ENCODE data around the gene DCHS2. TPM values are rescaled to one million over a fixed set of nuclear protein-coding genes. Genes with fewer than 3 reads are reported as not detected.
"Not testable (repeated sequence)": the region's sequence is repeated elsewhere in the genome, so short reads cannot be mapped to it uniquely, and the experiment has no call there.

DCHS2 gene
- total RNA-seq, 4 donors from 2014 or later: under 0.01 TPM; not detected in 3

DNA sequence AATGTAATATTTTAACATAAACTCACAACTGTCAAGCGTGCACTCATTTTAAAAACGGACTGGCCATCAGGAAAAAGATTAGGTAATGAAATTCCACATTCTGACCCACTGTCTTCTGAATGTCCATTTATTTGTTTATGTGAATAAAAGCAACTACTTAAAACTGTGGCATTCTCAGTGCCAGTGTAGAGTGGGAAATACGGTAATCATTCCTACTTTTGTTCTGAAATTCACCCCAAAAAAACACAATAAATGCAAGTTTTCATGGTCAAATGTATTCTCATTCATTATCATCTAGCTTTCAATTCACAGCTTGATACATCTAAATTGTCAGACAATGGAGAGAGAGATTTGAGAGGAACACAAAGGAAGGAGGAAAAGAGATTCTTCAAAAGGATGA lies 260.9 kb downstream of the DCHS2 start:
- no peak overlapping the region for H3K27ac ChIP-seq
- H3K4me1 ChIP-seq: no peaks in the 10 kb centered on the region
- DNase-seq (ENCODE audit: low spot score in 2 of 2): no peak
- H3K36me3 ChIP-seq: no peaks in the 10 kb centered on the region
- no peaks in the 10 kb centered on the region for H3K9me3 ChIP-seq
- TF ChIP-seq POLR2A (IDR thresholded peaks at IDR 0.05): no peak
- TF ChIP-seq, protein P1, sequence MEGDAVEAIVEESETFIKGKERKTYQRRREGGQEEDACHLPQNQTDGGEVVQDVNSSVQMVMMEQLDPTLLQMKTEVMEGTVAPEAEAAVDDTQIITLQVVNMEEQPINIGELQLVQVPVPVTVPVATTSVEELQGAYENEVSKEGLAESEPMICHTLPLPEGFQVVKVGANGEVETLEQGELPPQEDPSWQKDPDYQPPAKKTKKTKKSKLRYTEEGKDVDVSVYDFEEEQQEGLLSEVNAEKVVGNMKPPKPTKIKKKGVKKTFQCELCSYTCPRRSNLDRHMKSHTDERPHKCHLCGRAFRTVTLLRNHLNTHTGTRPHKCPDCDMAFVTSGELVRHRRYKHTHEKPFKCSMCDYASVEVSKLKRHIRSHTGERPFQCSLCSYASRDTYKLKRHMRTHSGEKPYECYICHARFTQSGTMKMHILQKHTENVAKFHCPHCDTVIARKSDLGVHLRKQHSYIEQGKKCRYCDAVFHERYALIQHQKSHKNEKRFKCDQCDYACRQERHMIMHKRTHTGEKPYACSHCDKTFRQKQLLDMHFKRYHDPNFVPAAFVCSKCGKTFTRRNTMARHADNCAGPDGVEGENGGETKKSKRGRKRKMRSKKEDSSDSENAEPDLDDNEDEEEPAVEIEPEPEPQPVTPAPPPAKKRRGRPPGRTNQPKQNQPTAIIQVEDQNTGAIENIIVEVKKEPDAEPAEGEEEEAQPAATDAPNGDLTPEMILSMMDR (IDR thresholded peaks at IDR 0.05): no peak
- TF ChIP-seq EP300 (IDR thresholded peaks at IDR 0.05): no peak
- H3K4me3 ChIP-seq: no peak overlapping the region
- H3K27me3 ChIP-seq: no peaks in the 10 kb centered on the region
- 68 to 75% methylated on average over 3 of the region's 3 CpGs for WGBS, 2 donors

DNA sequence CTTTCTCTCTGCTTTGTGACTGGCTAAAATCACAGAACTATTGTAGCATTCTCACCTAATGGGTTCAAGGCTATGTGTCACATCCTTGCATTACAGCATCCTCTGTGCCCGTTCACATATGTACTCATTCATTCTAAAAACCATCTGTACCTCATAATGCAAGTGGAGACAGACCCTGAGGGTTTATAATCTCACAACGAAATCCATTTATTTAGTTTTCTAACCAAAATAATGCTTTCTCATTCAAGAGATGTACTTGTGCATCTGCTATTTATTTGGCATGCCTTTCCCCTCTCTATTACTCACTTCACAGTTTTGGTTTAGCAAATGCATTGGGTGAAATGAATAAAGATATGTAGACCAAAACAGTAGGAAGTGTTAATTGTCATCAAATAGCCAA lies 261.5 kb downstream of the DCHS2 start:
- Histone ChIP-seq H3K4me3 (no peak overlapping the region), H3K27me3 (no peaks in the 10 kb centered on the region), H3K9me3 (peaks cover 0 to 2% (median 0%) of the 10 kb centered on the region in 4 donors), H3K4me1 (no peaks in the 10 kb centered on the region), H3K27ac (no peak overlapping the region), H3K36me3 (no peaks in the 10 kb centered on the region)
- no peak for TF ChIP-seq EP300 (IDR thresholded peaks at IDR 0.05)
- no peak for TF ChIP-seq POLR2A (IDR thresholded peaks at IDR 0.05)
- no peak for DNase-seq (ENCODE audit: low spot score in 2 of 2)
- 48 to 61% methylated on average over 2 of the region's 2 CpGs for WGBS, 2 donors

DNA sequence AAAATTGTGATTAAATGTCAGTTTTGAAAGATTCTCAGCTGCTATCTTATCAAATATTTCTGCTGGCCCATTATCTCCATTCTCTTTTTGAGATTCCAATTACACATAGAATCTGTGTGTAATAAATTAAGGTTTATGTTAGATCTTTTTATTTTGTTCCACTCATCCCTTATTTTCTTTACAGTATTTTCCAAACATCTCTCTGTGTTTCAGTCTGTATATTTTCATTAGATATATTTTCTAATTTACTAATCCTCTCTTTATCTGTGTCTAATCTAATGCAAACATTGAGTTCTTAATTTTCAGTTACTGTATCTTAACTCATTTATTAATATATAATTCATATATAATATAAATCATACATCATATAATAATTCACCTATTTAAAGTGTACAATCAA lies 268.7 kb downstream of the DCHS2 start:
- H3K27me3 ChIP-seq: no peaks in the 10 kb centered on the region
- H3K27ac ChIP-seq: no peak overlapping the region
- no peaks in the 10 kb centered on the region for H3K4me1 ChIP-seq
- no peaks in the 10 kb centered on the region for H3K36me3 ChIP-seq
- H3K4me3 ChIP-seq: no peak overlapping the region
- DNase-seq (ENCODE audit: low spot score in 2 of 2): no peak
- peaks cover 0 to 33% (median 3%) of the 10 kb centered on the region in 4 donors for H3K9me3 ChIP-seq
- no peak for TF ChIP-seq EP300 (IDR thresholded peaks at IDR 0.05)
- TF ChIP-seq, protein P1 (IDR thresholded peaks at IDR 0.05): no peak
- no peak for TF ChIP-seq POLR2A (IDR thresholded peaks at IDR 0.05)

DNA sequence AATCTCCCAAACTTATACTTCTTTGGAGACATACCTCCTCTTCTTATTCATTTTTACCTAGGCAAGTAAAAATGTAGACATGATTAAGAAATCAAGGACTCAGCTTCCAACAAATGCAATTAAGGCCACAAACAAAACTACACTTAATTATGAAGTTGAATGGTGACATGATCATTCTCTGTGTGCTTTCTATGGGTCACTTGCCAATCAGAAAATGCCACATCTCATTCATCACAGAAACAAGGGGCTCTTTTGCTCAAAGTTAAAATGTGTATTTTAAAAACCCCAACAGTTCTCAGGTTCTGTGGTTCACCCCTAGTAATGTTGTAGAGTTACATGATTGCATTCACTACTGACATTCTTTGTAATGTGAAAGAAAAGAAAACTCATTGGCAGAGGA lies 273.5 kb downstream of the DCHS2 start:
- Histone ChIP-seq H3K36me3 (no peaks in the 10 kb centered on the region), H3K9me3 (peaks cover 0 to 14% (median 3%) of the 10 kb centered on the region in 4 donors), H3K4me3 (no peak overlapping the region), H3K4me1 (no peaks in the 10 kb centered on the region), H3K27ac (no peak overlapping the region), H3K27me3 (no peaks in the 10 kb centered on the region)
- no peak for TF ChIP-seq EP300 (IDR thresholded peaks at IDR 0.05)
- TF ChIP-seq, protein P1 (IDR thresholded peaks at IDR 0.05): no peak
- TF ChIP-seq POLR2A (IDR thresholded peaks at IDR 0.05): no peak
- DNase-seq (ENCODE audit: low spot score in 2 of 2): no peak

DNA sequence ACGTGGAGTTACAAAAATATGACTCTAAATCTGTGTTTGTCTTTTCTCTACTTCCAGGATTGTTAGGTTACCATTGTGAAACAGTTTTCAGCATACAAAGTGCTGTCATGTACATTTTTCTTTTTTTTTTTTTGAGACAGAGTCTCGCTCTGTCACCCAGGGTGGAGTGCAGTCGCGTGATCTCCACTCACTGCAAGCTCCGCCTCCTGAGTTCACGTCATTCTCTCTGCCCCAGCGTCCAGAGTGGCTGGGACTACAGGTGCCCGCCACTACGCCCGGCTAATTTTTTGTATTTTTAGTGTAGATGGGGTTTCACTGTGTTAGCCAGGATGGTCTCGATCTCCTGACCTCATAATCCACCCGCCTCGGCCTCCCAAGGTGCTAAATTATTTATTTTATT lies 274.2 kb downstream of the DCHS2 start:
- WGBS, 2 donors: 85 to 87% methylated on average over 13 of the region's 13 CpGs
- H3K36me3 ChIP-seq; H3K27me3 ChIP-seq; H3K4me3 ChIP-seq; H3K27ac ChIP-seq; DNase-seq (ENCODE audit: low spot score in 2 of 2); H3K9me3 ChIP-seq; H3K4me1 ChIP-seq: not testable (repeated sequence)

DNA sequence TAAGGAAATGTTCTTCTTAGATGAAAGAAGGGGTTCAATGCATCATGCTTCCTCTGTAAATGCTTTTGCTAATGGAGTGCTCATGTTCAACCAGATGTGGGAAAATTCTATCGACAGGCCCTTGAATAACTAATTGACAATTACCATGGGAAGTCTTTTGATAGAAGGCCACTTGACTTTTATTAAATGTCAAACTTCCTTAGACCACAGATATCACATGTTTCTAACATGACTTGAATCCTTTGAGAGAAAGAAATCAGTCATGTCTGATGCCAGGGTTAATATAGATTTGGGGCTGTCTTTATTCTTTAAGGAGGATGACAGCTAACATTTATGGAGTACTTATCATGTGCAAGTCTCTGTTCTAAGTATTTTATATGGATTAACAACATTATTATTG lies 280.1 kb downstream of the DCHS2 start:
- Histone ChIP-seq H3K4me3 (no peak overlapping the region), H3K27ac (no peak overlapping the region), H3K36me3 (no peaks in the 10 kb centered on the region), H3K27me3 (no peaks in the 10 kb centered on the region), H3K9me3 (no peaks in the 10 kb centered on the region), H3K4me1 (no peaks in the 10 kb centered on the region)
- no peak for TF ChIP-seq POLR2A (IDR thresholded peaks at IDR 0.05)
- TF ChIP-seq, protein P1 (IDR thresholded peaks at IDR 0.05): no peak
- TF ChIP-seq EP300 (IDR thresholded peaks at IDR 0.05): no peak
- WGBS, 2 donors: 82 to 85% methylated on average over 1 of the region's 1 CpG
- DNase-seq (ENCODE audit: low spot score in 2 of 2): no peak

All from tibial nerve (tissue), 4 donors.